ENCODE results near the gene PPEF2. TPM values are rescaled to one million over a fixed set of nuclear protein-coding genes. Genes with fewer than 3 reads are reported as not detected.

The PPEF2 gene
- polyA plus RNA-seq, 4 donors = 0.09 TPM; not detected in 3

- no peak for FAIRE-seq
- Histone ChIP-seq H3K4me3 (ENCODE audit: low read depth in 1 of 3, low read length in 3 of 3) (no peak overlapping the region), H3K27me3 (ENCODE audit: control insufficient read depth in 3 of 3, insufficient read depth in 3 of 3, low read length in 3 of 3) (no peaks in the 10 kb centered on the region), H3K4me1 (ENCODE audit: control insufficient read depth in 3 of 3, insufficient read depth in 2 of 3, low read depth in 1 of 3, low read length in 2 of 3) (no peaks in the 10 kb centered on the region), H3K36me3 (ENCODE audit: control insufficient read depth in 3 of 3, insufficient read depth in 2 of 3, low read depth in 1 of 3, low read length in 3 of 3) (no peaks in the 10 kb centered on the region), H3K27ac (ENCODE audit: low read depth in 1 of 3, low read length in 2 of 3) (no peak overlapping the region), H3K9me3 (ENCODE audit: control insufficient read depth in 2 of 2, insufficient read depth in 1 of 2, low read depth in 1 of 2, low read length in 1 of 2) (peaks cover 0 to 3% of the 10 kb centered on the region in 2 donors)
- no peak for DNase-seq
- WGBS, 3 donors = 85 to 89% (median 88%) methylated on average over 2 of the region's 2 CpGs
Measured at GRCh38 chr4:75834772-75835154, 67.5 kb downstream of the PPEF2 start.

GRCh38 chr4:75834095-75834771 lies 68.0 kb downstream of the PPEF2 start:
- peaks cover 0 to 3% of the 10 kb centered on the region in 2 donors for H3K9me3 ChIP-seq (ENCODE audit: control insufficient read depth in 2 of 2, insufficient read depth in 1 of 2, low read depth in 1 of 2, low read length in 1 of 2)
- WGBS, 3 donors = 75 to 91% (median 76%) methylated on average over 1 of the region's 1 CpG
- FAIRE-seq (no peak), DNase-seq (no peak)
- H3K27me3 ChIP-seq (ENCODE audit: control insufficient read depth in 3 of 3, insufficient read depth in 3 of 3, low read length in 3 of 3) = no peaks in the 10 kb centered on the region
- H3K4me3 ChIP-seq (ENCODE audit: low read depth in 1 of 3, low read length in 3 of 3) = no peak overlapping the region
- H3K27ac ChIP-seq (ENCODE audit: low read depth in 1 of 3, low read length in 2 of 3) = no peak overlapping the region
- no peaks in the 10 kb centered on the region for H3K4me1 ChIP-seq (ENCODE audit: control insufficient read depth in 3 of 3, insufficient read depth in 2 of 3, low read depth in 1 of 3, low read length in 2 of 3)
- no peaks in the 10 kb centered on the region for H3K36me3 ChIP-seq (ENCODE audit: control insufficient read depth in 3 of 3, insufficient read depth in 2 of 3, low read depth in 1 of 3, low read length in 3 of 3)

GRCh38 chr4:75831856-75832405 lies 70.3 kb downstream of the PPEF2 start:
- 81 to 88% (median 84%) methylated on average over 2 of the region's 2 CpGs for WGBS, 3 donors
- H3K27ac ChIP-seq (ENCODE audit: low read depth in 1 of 3, low read length in 2 of 3) = no peak overlapping the region
- FAIRE-seq (no peak), DNase-seq (no peak)
- no peaks in the 10 kb centered on the region for H3K36me3 ChIP-seq (ENCODE audit: control insufficient read depth in 3 of 3, insufficient read depth in 2 of 3, low read depth in 1 of 3, low read length in 3 of 3)
- H3K9me3 ChIP-seq (ENCODE audit: control insufficient read depth in 2 of 2, insufficient read depth in 1 of 2, low read depth in 1 of 2, low read length in 1 of 2) = peaks cover 0 to 3% of the 10 kb centered on the region in 2 donors
- no peaks in the 10 kb centered on the region for H3K4me1 ChIP-seq (ENCODE audit: control insufficient read depth in 3 of 3, insufficient read depth in 2 of 3, low read depth in 1 of 3, low read length in 2 of 3)
- H3K4me3 ChIP-seq (ENCODE audit: low read depth in 1 of 3, low read length in 3 of 3) = no peak overlapping the region
- H3K27me3 ChIP-seq (ENCODE audit: control insufficient read depth in 3 of 3, insufficient read depth in 3 of 3, low read length in 3 of 3) = no peaks in the 10 kb centered on the region

GRCh38 chr4:75830906-75831305 lies 71.3 kb downstream of the PPEF2 start:
- no peak for DNase-seq
- Histone ChIP-seq H3K36me3 (ENCODE audit: control insufficient read depth in 3 of 3, insufficient read depth in 2 of 3, low read depth in 1 of 3, low read length in 3 of 3) (no peaks in the 10 kb centered on the region), H3K4me1 (ENCODE audit: control insufficient read depth in 3 of 3, insufficient read depth in 2 of 3, low read depth in 1 of 3, low read length in 2 of 3) (no peaks in the 10 kb centered on the region), H3K27ac (ENCODE audit: low read depth in 1 of 3, low read length in 2 of 3) (no peak overlapping the region), H3K9me3 (ENCODE audit: control insufficient read depth in 2 of 2, insufficient read depth in 1 of 2, low read depth in 1 of 2, low read length in 1 of 2) (peaks cover 0 to 3% of the 10 kb centered on the region in 2 donors), H3K4me3 (ENCODE audit: low read depth in 1 of 3, low read length in 3 of 3) (no peak overlapping the region), H3K27me3 (ENCODE audit: control insufficient read depth in 3 of 3, insufficient read depth in 3 of 3, low read length in 3 of 3) (no peaks in the 10 kb centered on the region)
- FAIRE-seq = no peak
- WGBS, 3 donors = 50 to 85% (median 66%) methylated on average over 1 of the region's 1 CpG

GRCh38 chr4:75823812-75824211 lies 78.4 kb downstream of the PPEF2 start:
- Histone ChIP-seq H3K9me3 (ENCODE audit: control insufficient read depth in 2 of 2, insufficient read depth in 1 of 2, low read depth in 1 of 2, low read length in 1 of 2) (no peaks in the 10 kb centered on the region), H3K4me1 (ENCODE audit: control insufficient read depth in 3 of 3, insufficient read depth in 2 of 3, low read depth in 1 of 3, low read length in 2 of 3) (no peaks in the 10 kb centered on the region), H3K4me3 (ENCODE audit: low read depth in 1 of 3, low read length in 3 of 3) (no peak overlapping the region), H3K27me3 (ENCODE audit: control insufficient read depth in 3 of 3, insufficient read depth in 3 of 3, low read length in 3 of 3) (no peaks in the 10 kb centered on the region), H3K36me3 (ENCODE audit: control insufficient read depth in 3 of 3, insufficient read depth in 2 of 3, low read depth in 1 of 3, low read length in 3 of 3) (no peaks in the 10 kb centered on the region), H3K27ac (ENCODE audit: low read depth in 1 of 3, low read length in 2 of 3) (no peak overlapping the region)
- FAIRE-seq (no peak), DNase-seq (no peak)
- WGBS, 3 donors = 49 to 62% (median 53%) methylated on average over 2 of the region's 2 CpGs

GRCh38 chr4:75822416-75822815 lies 79.8 kb downstream of the PPEF2 start:
- H3K27ac ChIP-seq (ENCODE audit: low read depth in 1 of 3, low read length in 2 of 3) = no peak overlapping the region
- DNase-seq (no peak), FAIRE-seq (no peak)
- no peaks in the 10 kb centered on the region for H3K27me3 ChIP-seq (ENCODE audit: control insufficient read depth in 3 of 3, insufficient read depth in 3 of 3, low read length in 3 of 3)
- no peaks in the 10 kb centered on the region for H3K4me1 ChIP-seq (ENCODE audit: control insufficient read depth in 3 of 3, insufficient read depth in 2 of 3, low read depth in 1 of 3, low read length in 2 of 3)
- no peaks in the 10 kb centered on the region for H3K36me3 ChIP-seq (ENCODE audit: control insufficient read depth in 3 of 3, insufficient read depth in 2 of 3, low read depth in 1 of 3, low read length in 3 of 3)
- WGBS, 3 donors = 87 to 89% (median 89%) methylated on average over 5 of the region's 5 CpGs
- no peak overlapping the region for H3K4me3 ChIP-seq (ENCODE audit: low read depth in 1 of 3, low read length in 3 of 3)
- H3K9me3 ChIP-seq (ENCODE audit: control insufficient read depth in 2 of 2, insufficient read depth in 1 of 2, low read depth in 1 of 2, low read length in 1 of 2) = no peaks in the 10 kb centered on the region

DNA sequence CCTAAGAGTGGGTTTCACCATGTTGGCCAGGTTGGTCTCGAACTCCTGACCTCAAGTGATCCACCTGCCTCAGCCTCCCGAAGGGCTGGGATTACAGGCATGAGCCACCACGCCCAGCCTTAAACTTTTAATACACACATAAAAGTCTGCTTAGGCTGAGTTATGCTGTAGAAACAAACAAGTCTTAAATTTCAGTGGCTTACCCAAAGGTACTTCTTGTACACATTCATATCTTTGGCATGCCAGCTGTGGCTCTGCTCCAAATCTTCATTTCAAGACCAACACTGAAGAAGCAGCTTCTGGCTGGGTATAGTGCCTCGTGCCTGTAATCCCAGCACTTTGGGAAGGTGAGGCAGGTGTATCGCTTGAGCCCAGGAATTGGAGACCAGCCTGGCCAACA lies 80.3 kb downstream of the PPEF2 start:
- H3K27me3 ChIP-seq (ENCODE audit: control insufficient read depth in 3 of 3, insufficient read depth in 3 of 3, low read length in 3 of 3) = no peaks in the 10 kb centered on the region
- WGBS, 3 donors = 90 to 93% (median 91%) methylated on average over 5 of the region's 5 CpGs
- H3K4me1 ChIP-seq (ENCODE audit: control insufficient read depth in 3 of 3, insufficient read depth in 2 of 3, low read depth in 1 of 3, low read length in 2 of 3) = no peaks in the 10 kb centered on the region
- FAIRE-seq (no peak), DNase-seq (no peak)
- H3K36me3 ChIP-seq (ENCODE audit: control insufficient read depth in 3 of 3, insufficient read depth in 2 of 3, low read depth in 1 of 3, low read length in 3 of 3) = no peaks in the 10 kb centered on the region
- no peaks in the 10 kb centered on the region for H3K9me3 ChIP-seq (ENCODE audit: control insufficient read depth in 2 of 2, insufficient read depth in 1 of 2, low read depth in 1 of 2, low read length in 1 of 2)
- no peak overlapping the region for H3K4me3 ChIP-seq (ENCODE audit: low read depth in 1 of 3, low read length in 3 of 3)
- H3K27ac ChIP-seq (ENCODE audit: low read depth in 1 of 3, low read length in 2 of 3) = no peak overlapping the region

GRCh38 chr4:75821216-75821615 lies 81.0 kb downstream of the PPEF2 start:
- no peak for FAIRE-seq
- H3K27me3 ChIP-seq (ENCODE audit: control insufficient read depth in 3 of 3, insufficient read depth in 3 of 3, low read length in 3 of 3) = no peaks in the 10 kb centered on the region
- no peaks in the 10 kb centered on the region for H3K9me3 ChIP-seq (ENCODE audit: control insufficient read depth in 2 of 2, insufficient read depth in 1 of 2, low read depth in 1 of 2, low read length in 1 of 2)
- H3K4me1 ChIP-seq (ENCODE audit: control insufficient read depth in 3 of 3, insufficient read depth in 2 of 3, low read depth in 1 of 3, low read length in 2 of 3) = no peaks in the 10 kb centered on the region
- DNase-seq = no peak
- 83 to 88% (median 87%) methylated on average over 3 of the region's 3 CpGs for WGBS, 3 donors
- H3K4me3 ChIP-seq (ENCODE audit: low read depth in 1 of 3, low read length in 3 of 3) = no peak overlapping the region
- no peak overlapping the region for H3K27ac ChIP-seq (ENCODE audit: low read depth in 1 of 3, low read length in 2 of 3)
- H3K36me3 ChIP-seq (ENCODE audit: control insufficient read depth in 3 of 3, insufficient read depth in 2 of 3, low read depth in 1 of 3, low read length in 3 of 3) = no peaks in the 10 kb centered on the region

DNA sequence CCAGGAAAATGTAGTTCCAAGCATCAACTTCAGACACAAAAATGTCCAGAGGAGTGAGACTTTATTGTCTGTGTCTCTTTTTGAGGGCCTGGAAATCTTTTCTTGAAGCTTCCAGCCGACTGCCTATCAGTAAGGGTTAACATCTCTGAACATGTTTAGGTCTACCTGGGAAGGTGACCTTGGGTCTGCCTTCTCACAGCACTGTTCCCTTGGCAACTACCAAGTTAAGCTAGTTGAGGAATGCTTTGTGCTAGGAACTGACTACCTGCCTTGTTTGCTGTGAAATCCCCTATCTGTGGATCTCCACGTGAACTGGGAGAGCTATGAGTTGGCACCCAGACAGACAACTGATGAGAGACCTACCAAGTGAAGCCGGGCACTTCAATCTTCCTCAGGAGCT lies 81.6 kb downstream of the PPEF2 start:
- Histone ChIP-seq H3K4me3 (ENCODE audit: low read depth in 1 of 3, low read length in 3 of 3) (no peak overlapping the region), H3K36me3 (ENCODE audit: control insufficient read depth in 3 of 3, insufficient read depth in 2 of 3, low read depth in 1 of 3, low read length in 3 of 3) (no peaks in the 10 kb centered on the region), H3K27ac (ENCODE audit: low read depth in 1 of 3, low read length in 2 of 3) (no peak overlapping the region), H3K27me3 (ENCODE audit: control insufficient read depth in 3 of 3, insufficient read depth in 3 of 3, low read length in 3 of 3) (no peaks in the 10 kb centered on the region), H3K9me3 (ENCODE audit: control insufficient read depth in 2 of 2, insufficient read depth in 1 of 2, low read depth in 1 of 2, low read length in 1 of 2) (no peaks in the 10 kb centered on the region), H3K4me1 (ENCODE audit: control insufficient read depth in 3 of 3, insufficient read depth in 2 of 3, low read depth in 1 of 3, low read length in 2 of 3) (no peaks in the 10 kb centered on the region)
- no peak for FAIRE-seq
- WGBS, 3 donors = 82 to 88% (median 86%) methylated on average over 3 of the region's 3 CpGs
- no peak for DNase-seq
